PC-3 (cell line): Measurements from ENCODE around the gene ATF1. TPM values are rescaled to one million over a fixed set of nuclear protein-coding genes. Genes with fewer than 3 reads are reported as not detected.

ENCODE experiments used
- ATAC-seq: fragments of 200-7000 bp; cut with Tn5 transposase; 2 replicates; pipeline ENCODE4 v1.9.1; 2020; ENCODE audit warnings: mild to moderate bottlenecking, moderate library complexity
- BruUV-seq: library from RNA; stranded (reverse); fragments of 400-500 nt; replicated peaks from 2 replicates; lab custom pipeline; 2021; lab: Mats Ljungman, UMichigan
- CTCF ChIA-PET: fragments of 300-600 bp; sonication (Branson Sonifier 250); formaldehyde crosslinking; loops from one replicate; lab custom pipeline; 2022; ENCODE audit warnings: antibody characterized with exemption; lab: Charles Lee
- POLR2A ChIA-PET: fragments of 300-600 bp; sonication (Branson Sonifier 250); formaldehyde crosslinking; loops from one replicate; lab custom pipeline; 2022; ENCODE audit warnings: antibody characterized with exemption; ENCODE audit not compliant: unreplicated experiment; lab: Charles Lee
- DNase-seq: peaks from one replicate; pipeline ENCODE4 v3.0.0-alpha.2; 2015
- H2AFZ ChIP-seq: fragments of 300-600 bp; sonication (generic); 2 replicates; pipeline ENCODE4 v1.6.0; 2016; ENCODE audit warnings: antibody characterized with exemption, low read length
- H3F3A ChIP-seq: fragments of 300-600 bp; sonication (generic); one replicate; pipeline ENCODE4 v1.6.0; 2017; ENCODE audit warnings: antibody characterized with exemption, low read length, control low read depth, mild to moderate bottlenecking; ENCODE audit not compliant: unreplicated experiment
- H3K27ac ChIP-seq: fragments of 300-600 bp; sonication (generic); 2 replicates; pipeline ENCODE4 v1.5.1; 2016; ENCODE audit warnings: mild to moderate bottlenecking, low read length
- H3K27me3 ChIP-seq: fragments of 300-600 bp; sonication (generic); 2 replicates; pipeline ENCODE4 v1.6.1; 2016; ENCODE audit warnings: low read length, mixed read lengths
- H3K36me3 ChIP-seq: fragments of 300-600 bp; sonication (generic); 2 replicates; pipeline ENCODE4 v1.6.1; 2016; ENCODE audit warnings: low read depth, mixed run types, low read length, mixed read lengths
- H3K4me1 ChIP-seq: fragments of 300-600 bp; sonication (generic); 2 replicates; pipeline ENCODE4 v1.5.1; 2016; ENCODE audit warnings: low read length; ENCODE audit not compliant: insufficient read depth
- H3K4me2 ChIP-seq: fragments of 300-600 bp; sonication (generic); 2 replicates; pipeline ENCODE4 v1.6.0; 2016; ENCODE audit warnings: low read length
- H3K4me3 ChIP-seq: fragments of 300-600 bp; sonication (generic); 2 replicates; pipeline ENCODE4 v1.5.1; 2016; ENCODE audit warnings: mild to moderate bottlenecking, low read length, mixed read lengths
- H3K79me2 ChIP-seq: fragments of 300-600 bp; sonication (generic); 2 replicates; pipeline ENCODE4 v1.6.1; 2017; ENCODE audit warnings: low read length, mixed read lengths
- H3K9ac ChIP-seq: fragments of 300-600 bp; sonication (generic); 2 replicates; pipeline ENCODE4 v1.6.0; 2016; ENCODE audit warnings: mild to moderate bottlenecking, low read length
- H3K9me2 ChIP-seq: fragments of 300-600 bp; sonication (generic); replicated peaks from 2 replicates; pipeline ENCODE4 v1.6.1; 2016; ENCODE audit warnings: mixed run types, low read length, mixed read lengths
- H3K9me3 ChIP-seq: fragments of 300-600 bp; sonication (generic); 2 replicates; pipeline ENCODE4 v1.6.1; 2016; ENCODE audit warnings: low read length, mixed read lengths
- H4K20me1 ChIP-seq: fragments of 300-600 bp; sonication (generic); 2 replicates; pipeline ENCODE4 v1.6.1; 2016; ENCODE audit warnings: low read length, mixed read lengths
- EZH2 ChIP-seq: fragments of 300-600 bp; sonication (generic); IDR thresholded peaks from one replicate; pipeline ENCODE4 v1.6.1; 2017; ENCODE audit warnings: antibody characterized with exemption, mild to moderate bottlenecking, low read length; ENCODE audit not compliant: unreplicated experiment
- EZH2phosphoT487 ChIP-seq: fragments of 300-600 bp; sonication (generic); IDR thresholded peaks from 2 replicates; pipeline ENCODE4 v1.6.1; 2018; ENCODE audit warnings: mild to moderate bottlenecking, antibody characterized with exemption, low read length, borderline replicate concordance
- intact Hi-C: fragments of 100-400 bp; cut with micrococcal nuclease; formaldehyde crosslinking; loops from 2 replicates; pipeline ENCODE4 v1.9.0; 2023
- total RNA-seq: library from RNA; depleted of rRNA; stranded (reverse); fragments of >200 nt; gene quantifications from 2 replicates; pipeline ENCODE4 v1.2.3, GENCODE V29; 2014
- TF ChIP-seq, protein P1 (sequence below): fragments of 300-600 bp; sonication (generic); conservative IDR thresholded peaks from 2 replicates; pipeline ENCODE4 v1.5.1; 2017; ENCODE audit warnings: antibody characterized with exemption, low read depth, mild to moderate bottlenecking, low read length

The ATF1 gene
- total RNA-seq, 1 experiment from 2014 or later: 67.2 TPM

DNA sequence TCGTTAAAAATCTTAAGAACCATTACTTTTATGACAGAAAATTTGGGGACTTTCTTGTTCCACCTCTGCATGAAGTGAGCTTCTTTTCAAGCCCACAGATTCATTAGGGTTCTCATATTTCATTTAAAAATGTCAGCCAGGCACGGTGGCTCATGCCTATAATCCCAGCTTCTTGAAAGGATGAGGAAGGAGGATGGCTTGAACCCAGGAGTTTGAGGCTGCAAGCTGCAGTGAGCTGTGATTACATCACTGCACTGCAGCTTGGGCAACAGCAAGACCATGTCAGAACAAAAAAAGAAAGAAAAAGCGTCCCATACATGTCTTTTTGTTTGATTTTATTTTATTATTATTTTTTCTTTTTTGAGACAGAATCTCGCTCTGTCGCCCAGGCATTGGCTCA lies 43.4 kb upstream of the ATF1 start:
- Histone ChIP-seq H3K4me3 (no peak overlapping the region), H3K36me3 (peaks cover 40% of the 10 kb centered on the region), H3K9me2 (no peaks in the 10 kb centered on the region), H3K9ac (no peak overlapping the region), H3K27ac (no peak overlapping the region), H3K4me2 (no peak overlapping the region), H3K9me3 (no peaks in the 10 kb centered on the region), H2AFZ (no peak overlapping the region), H3K79me2 (no peaks in the 10 kb centered on the region), H3F3A (no peaks in the 10 kb centered on the region), H4K20me1 (no peaks in the 10 kb centered on the region), H3K4me1 (no peaks in the 10 kb centered on the region), H3K27me3 (no peaks in the 10 kb centered on the region)
- ATAC-seq: no peak
- intact Hi-C loops: no loop called here
- no peak for DNase-seq
- TF ChIP-seq, protein P1, sequence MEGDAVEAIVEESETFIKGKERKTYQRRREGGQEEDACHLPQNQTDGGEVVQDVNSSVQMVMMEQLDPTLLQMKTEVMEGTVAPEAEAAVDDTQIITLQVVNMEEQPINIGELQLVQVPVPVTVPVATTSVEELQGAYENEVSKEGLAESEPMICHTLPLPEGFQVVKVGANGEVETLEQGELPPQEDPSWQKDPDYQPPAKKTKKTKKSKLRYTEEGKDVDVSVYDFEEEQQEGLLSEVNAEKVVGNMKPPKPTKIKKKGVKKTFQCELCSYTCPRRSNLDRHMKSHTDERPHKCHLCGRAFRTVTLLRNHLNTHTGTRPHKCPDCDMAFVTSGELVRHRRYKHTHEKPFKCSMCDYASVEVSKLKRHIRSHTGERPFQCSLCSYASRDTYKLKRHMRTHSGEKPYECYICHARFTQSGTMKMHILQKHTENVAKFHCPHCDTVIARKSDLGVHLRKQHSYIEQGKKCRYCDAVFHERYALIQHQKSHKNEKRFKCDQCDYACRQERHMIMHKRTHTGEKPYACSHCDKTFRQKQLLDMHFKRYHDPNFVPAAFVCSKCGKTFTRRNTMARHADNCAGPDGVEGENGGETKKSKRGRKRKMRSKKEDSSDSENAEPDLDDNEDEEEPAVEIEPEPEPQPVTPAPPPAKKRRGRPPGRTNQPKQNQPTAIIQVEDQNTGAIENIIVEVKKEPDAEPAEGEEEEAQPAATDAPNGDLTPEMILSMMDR: no peak
- TF ChIP-seq EZH2phosphoT487 (no peak), EZH2 (no peak)
- CTCF ChIA-PET: no interaction called here
- BruUV-seq: no TSS peak
- POLR2A ChIA-PET: no interaction called here

DNA sequence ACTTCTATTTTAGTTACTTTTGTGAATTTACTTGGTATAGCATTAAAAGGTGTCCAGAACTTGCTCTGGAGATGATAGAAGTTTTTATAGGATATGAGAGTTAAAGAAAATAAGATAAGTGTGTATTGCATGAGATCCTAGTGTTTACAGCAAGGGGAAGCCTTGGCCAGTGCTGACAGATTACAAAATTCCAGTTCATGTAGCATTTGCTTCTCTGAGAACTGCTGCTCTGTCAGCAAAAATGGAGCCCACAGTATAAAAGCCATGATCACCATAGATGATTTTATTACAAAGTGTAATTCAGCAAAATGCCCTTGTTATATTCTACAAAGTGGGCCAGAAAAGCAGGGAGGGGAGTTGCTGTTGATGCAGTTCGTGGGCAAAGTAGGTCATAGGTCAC lies 40.0 kb upstream of the ATF1 start:
- Histone ChIP-seq H4K20me1 (no peaks in the 10 kb centered on the region), H3K79me2 (no peaks in the 10 kb centered on the region), H3K4me1 (no peaks in the 10 kb centered on the region), H3F3A (no peaks in the 10 kb centered on the region), H3K4me3 (no peak overlapping the region), H3K9me2 (no peaks in the 10 kb centered on the region), H3K27ac (no peak overlapping the region), H3K36me3 (peaks cover 56% of the 10 kb centered on the region), H3K27me3 (no peaks in the 10 kb centered on the region), H2AFZ (no peak overlapping the region), H3K9me3 (no peaks in the 10 kb centered on the region), H3K4me2 (no peak overlapping the region), H3K9ac (no peak overlapping the region)
- ATAC-seq: no peak
- ChIA-PET CTCF (no interaction called here), POLR2A (no interaction called here)
- no TSS peak for BruUV-seq
- DNase-seq: no peak
- intact Hi-C loops: no loop called here
- TF ChIP-seq EZH2phosphoT487: no peak
- TF ChIP-seq, protein P1: no peak
- TF ChIP-seq EZH2: no peak

DNA sequence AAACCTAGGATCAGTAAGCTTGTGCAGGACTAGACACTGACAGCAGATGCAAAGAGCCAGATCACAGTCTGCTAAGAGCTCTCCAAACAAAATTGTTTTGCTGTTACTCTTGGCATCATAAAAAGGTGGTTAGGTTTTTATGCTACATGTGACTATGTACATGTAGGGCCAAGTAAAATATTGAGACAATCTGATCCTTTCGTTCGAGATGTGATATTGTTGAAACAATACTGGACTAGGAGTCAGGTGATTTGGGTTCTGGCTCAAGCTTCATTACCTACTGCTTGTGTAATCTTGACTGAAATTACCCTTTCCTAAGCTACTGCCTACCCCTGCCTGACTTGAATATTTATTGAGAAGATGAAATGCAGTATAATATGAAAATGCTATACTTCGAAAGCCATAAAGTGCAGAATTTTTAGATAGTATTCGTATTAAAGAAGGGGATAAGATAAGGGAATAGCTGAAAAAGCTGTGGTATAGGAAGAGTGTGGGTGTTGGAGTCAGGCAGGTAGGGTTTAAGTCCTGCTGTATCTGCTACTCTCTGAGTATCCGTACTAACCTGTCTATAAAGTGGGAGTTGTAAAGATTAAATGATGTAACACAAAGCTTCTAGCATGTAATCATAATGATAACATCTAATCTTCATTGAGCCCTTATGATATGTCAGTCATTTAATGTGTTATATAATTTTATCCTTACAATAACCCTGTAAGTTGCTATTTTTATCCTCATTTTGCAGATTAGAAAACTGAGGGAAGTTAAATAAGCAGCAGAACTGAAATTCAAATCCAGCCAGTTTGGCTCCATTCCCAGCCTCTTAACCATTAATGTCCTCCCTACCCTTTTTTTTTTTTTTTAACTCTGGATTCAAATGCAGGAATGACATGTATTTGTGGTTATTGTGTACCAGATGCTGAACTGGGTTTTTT lies 38.6 kb upstream of the ATF1 start:
- Histone ChIP-seq H3K9me2 (no peaks in the 10 kb centered on the region), H4K20me1 (no peaks in the 10 kb centered on the region), H3F3A (no peaks in the 10 kb centered on the region), H3K4me1 (no peaks in the 10 kb centered on the region), H2AFZ (no peak overlapping the region), H3K36me3 (peaks cover 60% of the 10 kb centered on the region), H3K27ac (no peak overlapping the region), H3K9ac (no peak overlapping the region), H3K4me2 (no peak overlapping the region), H3K9me3 (no peaks in the 10 kb centered on the region), H3K79me2 (no peaks in the 10 kb centered on the region), H3K4me3 (no peak overlapping the region), H3K27me3 (no peaks in the 10 kb centered on the region)
- intact Hi-C loops: no loop called here
- POLR2A ChIA-PET: interaction anchor here (0.6 kb wide), 2 partner anchors 43 to 216 kb away, joined by 3 to 4 read pairs; no protein-coding TSS in a partner anchor
- TF ChIP-seq EZH2phosphoT487: no peak
- TF ChIP-seq, protein P1: no peak
- TF ChIP-seq EZH2: no peak
- no peak for ATAC-seq
- CTCF ChIA-PET: no interaction called here
- BruUV-seq: no TSS peak
- DNase-seq: no peak
